Esophagus muscularis mucosa (tissue), 4 donors: ENCODE measurements around the gene TDG. TPM values are rescaled to one million over a fixed set of nuclear protein-coding genes. Genes with fewer than 3 reads are reported as not detected.

Experiments
- total RNA-seq, 4 donors: library from RNA; depleted of rRNA; stranded (reverse); fragments of >200 nt; gene quantifications; one replicate each; pipeline versions ENCODE4 v1.1.0 to v1.2.1, GENCODE V29; 2016

Gene TDG
- total RNA-seq, 4 donors from 2014 or later: 13.7 to 16.4 (median 14.1) TPM

Other genes starting within 250 kb of the TDG start
- 100 to 1,000 TPM; 169 to 275 (median 195) TPM for gene NT5DC3, start 124.6 kb upstream of the TDG start, total RNA-seq
- 100 to 1,000 TPM; 174 to 199 (median 191) TPM for gene HSP90B1, start 35.5 kb upstream of the TDG start, total RNA-seq
- gene GLT8D2, start 84.3 kb downstream of the TDG start, total RNA-seq: 10 to 100 TPM in 3 of 4 donors, 1 to 10 TPM in 1; 7.1 to 13.6 (median 11.0) TPM
- 10 to 100 TPM; 22.9 to 37.0 (median 29.5) TPM for gene HCFC2, start 98.7 kb downstream of the TDG start, total RNA-seq
- gene NFYB, start 172.3 kb downstream of the TDG start, total RNA-seq: 10 to 100 TPM; 67.7 to 90.9 (median 82.4) TPM
- 100 to 1,000 TPM; 243 to 594 (median 299) TPM for gene TXNRD1, start 249.9 kb downstream of the TDG start, total RNA-seq